Testis (tissue), 2 donors: ENCODE measurements around the gene AKAP8L.
"Not testable (repeated sequence)": the region's sequence is repeated elsewhere in the genome, so short reads cannot be mapped to it uniquely, and the experiment has no call there.

Source experiments
- POLR2A ChIP-seq: fragments of 450-650 bp; IDR thresholded peaks from one replicate; pipeline ENCODE4 v1.6.1; 2017; ENCODE audit warnings: antibody characterized with exemption, mild to moderate bottlenecking, moderate library complexity
- TF ChIP-seq, protein P1 (sequence below), 3 experiments: fragments of 450-650 bp in 2 of 3; fragments of 200-600 bp in 1 of 3; sonication (generic) in 1 of 3; IDR thresholded peaks; one replicate each; pipeline ENCODE4 v1.5.1; 2016 to 2019; ENCODE audit warnings: antibody characterized with exemption in 3 of 3, mild to moderate bottlenecking in 2 of 3, moderate library complexity in 1 of 3

DNA sequence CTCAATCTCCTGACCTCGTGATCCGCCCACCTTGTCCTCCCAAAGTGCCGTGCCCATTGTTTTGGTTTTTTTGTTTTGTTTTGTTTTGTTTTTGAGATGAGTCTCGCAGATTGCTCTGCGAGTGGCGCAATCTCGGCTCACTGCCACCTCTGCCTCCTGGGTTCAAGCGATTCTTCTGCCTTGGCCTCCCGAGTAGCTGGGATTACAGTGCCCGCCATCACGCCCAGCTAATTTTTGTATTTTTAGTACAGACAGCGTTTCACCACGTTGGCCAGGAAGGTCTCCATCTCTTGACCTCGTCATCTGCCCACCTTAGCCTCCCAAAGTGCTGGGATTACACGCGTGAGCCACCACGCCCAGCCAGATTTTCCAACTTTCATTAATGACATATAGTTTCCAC lies 23.5 kb downstream of the AKAP8L start:
- TF ChIP-seq, protein P1, sequence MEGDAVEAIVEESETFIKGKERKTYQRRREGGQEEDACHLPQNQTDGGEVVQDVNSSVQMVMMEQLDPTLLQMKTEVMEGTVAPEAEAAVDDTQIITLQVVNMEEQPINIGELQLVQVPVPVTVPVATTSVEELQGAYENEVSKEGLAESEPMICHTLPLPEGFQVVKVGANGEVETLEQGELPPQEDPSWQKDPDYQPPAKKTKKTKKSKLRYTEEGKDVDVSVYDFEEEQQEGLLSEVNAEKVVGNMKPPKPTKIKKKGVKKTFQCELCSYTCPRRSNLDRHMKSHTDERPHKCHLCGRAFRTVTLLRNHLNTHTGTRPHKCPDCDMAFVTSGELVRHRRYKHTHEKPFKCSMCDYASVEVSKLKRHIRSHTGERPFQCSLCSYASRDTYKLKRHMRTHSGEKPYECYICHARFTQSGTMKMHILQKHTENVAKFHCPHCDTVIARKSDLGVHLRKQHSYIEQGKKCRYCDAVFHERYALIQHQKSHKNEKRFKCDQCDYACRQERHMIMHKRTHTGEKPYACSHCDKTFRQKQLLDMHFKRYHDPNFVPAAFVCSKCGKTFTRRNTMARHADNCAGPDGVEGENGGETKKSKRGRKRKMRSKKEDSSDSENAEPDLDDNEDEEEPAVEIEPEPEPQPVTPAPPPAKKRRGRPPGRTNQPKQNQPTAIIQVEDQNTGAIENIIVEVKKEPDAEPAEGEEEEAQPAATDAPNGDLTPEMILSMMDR (IDR thresholded peaks at IDR 0.05) = not testable (repeated sequence)
- not testable (repeated sequence) for TF ChIP-seq POLR2A
